GM12864 (cell line): ENCODE data around the gene CDK5RAP2.
"Not testable (repeated sequence)": the region's sequence is repeated elsewhere in the genome, so short reads cannot be mapped to it uniquely, and the experiment has no call there.

Experiments used
- DNase-seq: peaks from one replicate; pipeline ENCODE4 v3.0.0-alpha.2; 2011; ENCODE audit warnings: low read depth
- H3K4me3 ChIP-seq: 2 replicates; pipeline ENCODE4 v1.5.1; 2011; ENCODE audit warnings: mild to moderate bottlenecking, low read depth, low read length, control low read depth
- TF ChIP-seq, protein P1 (sequence below): IDR thresholded peaks from 2 replicates; pipeline ENCODE4 v1.5.1; 2011; ENCODE audit warnings: low read depth, mild to moderate bottlenecking, moderate library complexity, low read length, control low read depth, inconsistent platforms; ENCODE audit errors: missing control alignments

CDK5RAP2 gene

DNA sequence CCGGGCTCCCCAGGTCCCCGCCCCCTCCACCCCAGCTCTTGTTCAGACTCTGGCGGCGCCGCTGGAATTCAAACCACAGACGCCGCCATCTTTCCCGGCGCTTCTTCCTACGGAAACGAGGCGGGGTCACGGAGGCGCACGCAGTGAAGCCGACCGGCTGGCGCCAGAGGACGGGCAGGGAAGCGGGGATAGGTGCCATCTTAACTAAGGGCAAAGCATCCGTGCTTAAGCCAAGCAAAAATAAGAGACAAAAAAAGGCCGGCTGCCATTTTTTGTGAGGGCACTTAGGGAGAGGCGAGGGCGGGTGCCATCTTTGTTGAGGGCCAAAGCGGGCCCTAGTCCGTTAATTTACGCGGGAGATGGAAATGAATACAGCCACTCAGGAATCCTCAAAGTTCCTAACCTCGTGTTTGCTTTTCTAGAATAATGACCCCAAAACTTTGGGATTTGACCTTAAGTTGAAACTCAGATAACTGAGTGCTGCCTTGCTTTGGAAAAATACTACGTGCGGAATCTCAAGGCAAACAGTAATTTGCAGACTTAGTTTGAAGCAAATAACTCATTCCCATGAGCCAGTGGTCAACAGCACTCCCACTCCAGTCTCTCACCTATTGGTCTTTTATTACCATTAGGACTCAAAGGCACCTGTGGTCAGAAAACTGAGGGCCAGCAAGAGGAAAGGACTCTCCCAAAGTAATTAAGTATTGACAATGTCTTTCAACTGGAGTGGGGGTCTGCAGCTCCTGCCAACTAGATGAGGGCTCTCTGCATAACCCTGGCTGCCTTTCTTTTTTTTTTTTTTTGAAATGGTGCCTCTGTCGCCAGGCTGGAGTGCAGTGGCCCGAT lies at the start of gene CDK5RAP2:
Gene CDK5RAP2, minus strand, starts transcription at position 117 of the 846 bp plus-strand sequence. CDS start 189 bp downstream, outside the sequence.
- DNase-seq = peak; percentile 94
- H3K4me3 ChIP-seq = peak within 1 kb of the TSS; percentile 97
- TF ChIP-seq, protein P1, sequence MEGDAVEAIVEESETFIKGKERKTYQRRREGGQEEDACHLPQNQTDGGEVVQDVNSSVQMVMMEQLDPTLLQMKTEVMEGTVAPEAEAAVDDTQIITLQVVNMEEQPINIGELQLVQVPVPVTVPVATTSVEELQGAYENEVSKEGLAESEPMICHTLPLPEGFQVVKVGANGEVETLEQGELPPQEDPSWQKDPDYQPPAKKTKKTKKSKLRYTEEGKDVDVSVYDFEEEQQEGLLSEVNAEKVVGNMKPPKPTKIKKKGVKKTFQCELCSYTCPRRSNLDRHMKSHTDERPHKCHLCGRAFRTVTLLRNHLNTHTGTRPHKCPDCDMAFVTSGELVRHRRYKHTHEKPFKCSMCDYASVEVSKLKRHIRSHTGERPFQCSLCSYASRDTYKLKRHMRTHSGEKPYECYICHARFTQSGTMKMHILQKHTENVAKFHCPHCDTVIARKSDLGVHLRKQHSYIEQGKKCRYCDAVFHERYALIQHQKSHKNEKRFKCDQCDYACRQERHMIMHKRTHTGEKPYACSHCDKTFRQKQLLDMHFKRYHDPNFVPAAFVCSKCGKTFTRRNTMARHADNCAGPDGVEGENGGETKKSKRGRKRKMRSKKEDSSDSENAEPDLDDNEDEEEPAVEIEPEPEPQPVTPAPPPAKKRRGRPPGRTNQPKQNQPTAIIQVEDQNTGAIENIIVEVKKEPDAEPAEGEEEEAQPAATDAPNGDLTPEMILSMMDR = no peak

DNA sequence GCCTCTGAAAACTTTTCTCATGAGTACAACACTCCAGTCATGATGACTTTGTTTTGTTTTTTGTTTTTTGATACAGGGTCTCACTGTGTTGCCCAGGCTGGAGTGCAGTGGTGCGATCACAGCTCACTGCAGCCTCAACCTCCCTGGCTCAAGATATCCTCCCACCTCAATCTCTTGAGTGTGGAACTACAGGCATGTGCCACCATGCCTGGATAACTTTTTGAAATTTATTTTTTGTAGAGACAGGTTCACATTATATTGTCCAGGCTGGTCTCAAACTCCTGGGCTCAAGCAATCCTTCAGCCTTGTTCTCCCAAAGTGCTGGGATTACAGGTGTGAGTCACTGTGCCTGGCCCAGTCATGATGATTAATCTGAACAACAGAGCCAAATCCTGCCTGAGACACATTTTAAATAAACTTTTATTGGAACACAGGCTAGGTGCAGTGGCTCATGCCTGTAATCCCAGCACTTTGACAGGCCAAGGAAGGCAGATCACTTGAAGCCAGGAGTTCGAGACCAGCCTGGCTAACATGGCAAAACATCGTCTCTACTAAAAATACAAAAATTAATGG lies 49.0 kb upstream of the CDK5RAP2 start:
- DNase-seq, H3K4me3 ChIP-seq: not testable (repeated sequence)

DNA sequence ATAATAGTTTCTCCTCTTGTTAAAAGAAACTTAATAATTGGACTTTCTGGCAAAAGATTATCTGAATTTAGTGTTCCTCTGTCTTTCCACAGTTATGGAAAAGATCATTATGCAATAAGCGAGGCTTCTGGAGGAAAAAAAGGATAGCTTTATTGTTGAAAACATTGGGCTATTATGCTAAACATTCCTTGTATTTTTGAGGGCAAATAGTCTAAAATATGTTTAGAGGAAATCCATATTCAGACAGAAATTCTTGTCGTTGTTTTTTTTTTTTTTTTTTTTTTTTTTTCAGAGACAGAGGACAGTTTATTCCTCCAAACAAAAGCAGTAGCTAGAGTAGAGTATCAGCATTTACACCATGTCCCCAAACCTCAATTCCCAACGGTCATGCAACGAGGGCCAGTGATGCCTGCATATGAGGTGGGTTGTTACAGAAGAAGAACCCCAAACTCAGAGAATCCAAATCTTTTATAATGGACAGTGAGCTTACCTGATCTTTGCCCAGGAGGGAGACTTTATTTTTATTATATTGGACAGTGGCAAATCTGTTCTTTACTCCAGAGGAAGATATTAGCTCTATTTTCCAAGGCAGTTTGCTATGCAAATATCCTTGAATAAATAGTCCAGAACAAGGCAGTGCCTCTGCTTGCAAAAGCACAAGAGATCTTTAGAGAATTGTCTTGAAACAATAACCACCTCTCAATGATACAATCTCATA lies 48.4 kb upstream of the CDK5RAP2 start:
- no peak overlapping the region for H3K4me3 ChIP-seq
- no peak for DNase-seq
- TF ChIP-seq, protein P1 = no peak

DNA sequence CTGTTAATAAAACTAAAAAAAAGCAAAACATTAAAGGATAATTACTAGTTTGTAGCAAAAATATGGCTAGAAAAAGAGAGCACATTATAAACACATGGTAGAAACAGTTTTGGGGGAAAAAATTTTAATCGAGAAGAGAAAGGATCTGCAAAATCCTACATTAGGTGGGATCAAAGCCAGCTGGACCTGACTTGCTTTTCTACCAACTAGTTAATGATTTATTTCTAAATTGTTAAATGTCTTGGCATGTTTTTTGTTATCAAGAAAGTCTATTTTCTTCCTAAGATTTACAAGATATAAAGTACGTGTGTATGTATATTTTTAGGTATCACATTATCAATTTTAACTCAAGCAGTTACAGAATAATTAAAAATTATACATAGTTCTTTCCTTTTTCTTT lies 47.1 kb upstream of the CDK5RAP2 start:
- TF ChIP-seq, protein P1 = no peak
- DNase-seq = no peak
- no peak overlapping the region for H3K4me3 ChIP-seq

DNA sequence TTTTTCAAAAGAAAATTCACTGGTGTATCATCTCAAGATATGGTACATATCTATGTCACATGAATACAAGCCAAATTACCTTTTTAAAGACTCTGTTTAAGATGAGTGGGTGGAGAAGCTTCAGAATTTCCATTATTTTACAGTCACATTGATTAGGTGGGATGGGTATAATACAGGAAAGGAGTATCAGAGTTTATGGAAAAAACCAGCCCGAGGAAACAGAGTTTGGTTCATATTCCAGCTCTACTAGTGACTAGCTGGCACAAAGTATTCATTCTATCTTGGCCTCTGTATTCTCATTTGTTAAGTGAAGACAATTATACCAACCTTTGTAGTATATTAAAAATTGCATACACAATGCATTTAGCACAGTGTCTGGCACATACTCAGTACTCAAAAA lies 46.5 kb upstream of the CDK5RAP2 start:
- DNase-seq = no peak
- H3K4me3 ChIP-seq = no peak overlapping the region
- TF ChIP-seq, protein P1 = no peak

DNA sequence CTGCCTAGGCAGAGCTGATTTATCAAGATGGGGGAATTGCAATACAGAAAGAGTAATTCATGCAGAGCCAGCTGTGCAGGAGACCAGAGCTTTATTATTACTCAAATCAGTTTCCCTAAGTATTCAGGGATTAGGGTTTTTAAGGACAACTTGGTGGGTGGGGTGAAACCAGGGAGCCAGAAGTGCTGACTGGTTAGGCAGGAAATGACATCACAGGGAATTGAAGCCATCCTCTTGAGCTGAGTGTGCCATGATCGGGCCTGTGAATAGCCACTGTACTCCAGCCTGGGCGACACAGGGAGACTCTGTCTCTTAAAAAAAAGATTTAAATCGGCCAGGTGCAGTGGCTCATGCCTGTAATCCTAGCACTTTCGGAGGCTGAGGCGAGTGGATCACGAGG lies 45.3 kb upstream of the CDK5RAP2 start:
- no peak overlapping the region for H3K4me3 ChIP-seq
- DNase-seq = no peak
- TF ChIP-seq, protein P1 = no peak

DNA sequence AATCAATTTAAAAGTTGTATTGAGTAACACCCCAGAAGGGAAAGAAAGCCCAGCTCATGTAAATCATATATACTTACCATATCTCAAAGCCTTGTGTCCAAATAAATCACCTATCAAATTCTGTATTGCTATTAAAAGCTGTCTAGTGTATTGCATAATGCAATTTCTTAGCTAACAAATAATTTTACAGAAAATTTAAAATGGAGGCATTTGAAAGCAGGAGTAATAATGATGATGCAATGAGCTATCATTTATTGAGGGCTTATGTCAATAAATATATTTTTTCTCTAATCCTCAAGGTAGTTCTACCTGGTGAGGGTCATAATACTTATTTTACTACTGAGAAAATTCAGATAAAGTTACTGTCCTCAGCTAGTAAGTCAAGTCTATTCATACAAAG lies 42.8 kb upstream of the CDK5RAP2 start:
- DNase-seq = no peak
- no peak overlapping the region for H3K4me3 ChIP-seq
- TF ChIP-seq, protein P1 = no peak
